GM18511 (cell line): ENCODE data around the gene PRR33.
"Not testable (repeated sequence)": the region's sequence is repeated elsewhere in the genome, so short reads cannot be mapped to it uniquely, and the experiment has no call there.

ENCODE experiments used
- ATAC-seq: cut with Tn5 transposase; IDR thresholded peaks from one replicate; pipeline ENCODE4 v1.9.1; 2021; ENCODE audit warnings: mild to moderate bottlenecking, moderate library complexity; ENCODE audit not compliant: unreplicated experiment

PRR33 gene

DNA sequence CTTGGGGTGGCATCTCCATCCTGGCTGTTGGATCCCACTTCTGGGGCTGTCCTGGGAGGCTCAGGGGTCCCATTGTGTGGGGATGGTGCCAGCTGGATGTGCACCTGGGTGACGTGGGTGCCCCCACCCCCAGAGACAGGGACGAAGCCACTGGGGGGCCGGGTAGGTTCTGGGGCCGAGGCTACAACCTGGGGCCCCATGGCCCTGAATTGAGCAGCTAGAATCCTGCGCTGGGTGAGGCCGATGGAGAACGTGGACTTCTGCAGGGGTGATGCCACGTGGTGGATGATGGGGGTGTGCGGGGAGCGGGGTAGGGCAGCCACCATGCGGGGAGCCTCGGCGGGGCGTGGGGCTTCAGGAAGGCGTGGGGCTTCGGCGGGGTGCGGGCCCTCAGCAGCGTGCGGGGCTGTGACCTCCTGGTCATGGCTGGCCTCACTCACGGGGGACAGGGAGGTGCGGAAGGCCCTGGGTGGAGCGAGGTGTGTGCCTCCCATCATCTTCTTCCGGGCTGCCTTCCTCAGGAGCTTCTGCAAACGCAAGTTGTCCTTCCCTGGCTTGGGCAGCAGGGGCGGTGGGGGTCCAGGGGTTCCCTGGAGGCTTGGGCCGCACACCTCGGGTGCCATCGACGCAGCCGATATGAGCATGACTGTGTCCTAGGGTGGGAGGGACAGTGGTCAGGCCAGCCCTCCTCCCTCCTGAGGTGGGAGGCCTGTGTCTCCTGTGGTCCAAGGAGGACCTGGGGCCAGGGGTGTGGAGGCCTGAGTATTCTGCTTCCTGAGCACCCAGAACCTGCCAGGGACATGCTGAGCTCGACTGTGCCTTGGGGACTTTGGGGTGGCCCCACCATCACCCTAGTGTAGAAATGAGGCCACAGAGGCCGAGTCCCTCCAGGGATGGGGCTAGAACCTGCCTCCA is 1.5 kb downstream of the PRR33 start:
- no peak for ATAC-seq

DNA sequence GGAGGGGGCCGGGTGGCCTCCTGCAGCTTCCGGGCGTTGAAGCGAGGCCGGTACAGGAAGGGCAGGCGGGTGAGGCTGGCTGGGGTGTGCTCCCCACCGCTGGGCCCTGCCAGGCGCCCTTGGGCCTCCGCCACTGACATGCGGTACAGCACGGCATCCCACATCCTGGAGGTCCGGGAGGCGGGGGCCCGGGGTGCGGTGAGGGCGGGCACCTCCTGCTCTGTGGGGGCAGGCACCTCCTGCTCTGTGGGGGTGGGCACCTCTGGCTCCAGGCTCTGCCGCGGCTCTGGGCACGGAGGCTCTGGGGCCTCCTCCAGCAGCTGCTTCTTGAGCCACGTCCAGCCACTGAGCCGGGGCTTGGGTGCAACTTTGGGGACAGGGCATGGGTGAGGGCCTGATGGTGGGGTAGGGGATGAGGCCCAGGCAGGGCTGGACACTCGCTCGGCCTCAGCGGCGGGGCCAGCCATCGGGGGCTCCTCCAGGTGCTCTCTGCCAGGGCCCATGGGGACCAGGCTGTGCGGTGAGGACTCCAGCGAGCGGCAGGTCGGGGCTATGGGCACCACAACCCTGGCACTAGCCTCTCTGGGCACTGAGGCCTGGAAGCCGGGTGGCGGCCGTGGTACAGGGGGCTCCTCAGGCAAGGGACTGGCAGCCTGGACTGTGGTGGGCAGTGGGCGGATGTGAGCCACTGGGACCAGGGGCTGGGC is 2.3 kb downstream of the PRR33 start:
- no peak for ATAC-seq

DNA sequence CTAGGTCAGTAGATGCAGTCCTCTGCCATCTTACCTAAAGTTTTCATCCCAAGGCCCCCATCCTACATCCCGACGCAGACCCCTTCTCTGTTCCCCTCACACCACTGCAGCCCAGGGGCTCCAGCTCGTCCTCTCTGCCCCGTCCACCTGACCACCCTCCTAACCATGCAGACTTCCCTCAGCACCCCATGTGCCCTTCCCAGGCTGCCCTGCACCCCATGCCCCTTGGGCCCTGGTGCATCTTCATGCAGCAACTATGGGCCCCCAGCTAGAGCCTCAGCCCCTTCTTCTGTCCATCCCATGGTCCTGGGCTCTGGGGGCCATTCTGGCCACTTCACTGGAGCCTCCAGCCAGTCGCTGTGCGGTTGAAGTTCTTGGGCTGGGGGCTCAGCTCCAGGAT is 2.9 kb downstream of the PRR33 start:
- ATAC-seq: no peak

DNA sequence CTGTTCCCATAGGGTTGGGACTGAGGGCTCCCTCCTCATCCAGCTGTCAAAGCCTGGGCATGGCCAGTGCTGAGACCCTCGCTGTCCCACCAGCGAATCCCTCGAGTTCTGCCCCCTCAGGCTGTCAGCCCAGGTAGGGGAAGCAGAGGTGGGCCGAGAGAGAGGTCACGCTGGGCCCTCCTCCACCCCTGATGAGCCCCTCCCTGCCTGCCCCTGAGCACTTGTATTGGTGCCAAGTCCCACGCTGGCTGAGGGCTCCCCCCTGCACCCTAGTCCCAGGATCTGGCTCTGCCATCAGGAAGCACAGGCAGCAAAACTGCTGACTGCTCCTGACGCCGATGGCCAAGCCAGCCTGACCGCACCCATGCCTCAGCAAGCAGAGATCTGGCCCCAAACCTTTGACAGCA is 3.3 kb downstream of the PRR33 start:
- ATAC-seq: no peak

DNA sequence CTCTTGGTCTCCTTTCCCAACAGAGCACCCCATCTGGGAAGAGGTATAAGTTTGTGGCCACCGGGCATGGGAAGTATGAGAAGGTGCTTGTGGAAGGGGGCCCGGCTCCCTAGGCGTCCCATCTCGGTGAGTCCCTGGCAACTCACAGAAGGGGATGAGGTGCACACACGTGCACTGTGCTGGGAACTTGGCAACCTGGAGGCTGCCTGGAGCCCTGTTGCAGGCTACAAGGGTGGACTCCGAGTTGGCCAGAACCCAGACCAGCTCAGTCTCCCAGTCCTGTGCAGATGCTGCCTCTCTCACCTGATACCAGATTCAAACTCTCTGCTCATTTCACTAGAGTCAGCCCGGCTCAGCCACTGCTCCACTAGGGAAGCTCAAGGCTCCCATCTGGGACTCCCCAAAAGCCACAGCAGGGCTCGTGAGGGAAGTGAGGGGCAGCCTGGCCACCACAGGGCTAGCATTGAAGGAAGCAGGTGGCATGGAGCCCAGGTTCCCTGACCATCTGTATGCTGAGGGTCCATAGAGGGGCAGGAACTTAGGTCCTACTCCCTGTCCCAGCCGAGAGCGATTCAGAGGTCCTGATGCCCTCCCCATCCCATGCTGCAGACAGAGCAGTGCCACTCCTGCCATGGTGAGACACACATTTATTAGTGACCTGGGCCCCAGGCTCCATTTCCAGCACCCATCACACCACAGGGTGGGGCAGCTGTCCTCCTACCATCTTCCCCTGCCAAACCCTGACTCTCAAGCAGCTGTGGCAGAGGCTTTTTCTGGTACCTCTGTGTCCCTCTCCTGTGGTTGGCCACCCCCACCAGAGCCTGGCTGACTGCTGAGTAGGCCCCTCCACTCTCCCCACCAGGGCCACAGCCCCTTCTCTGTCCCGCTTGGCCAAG is 4.0 kb downstream of the PRR33 start:
- ATAC-seq: no peak

DNA sequence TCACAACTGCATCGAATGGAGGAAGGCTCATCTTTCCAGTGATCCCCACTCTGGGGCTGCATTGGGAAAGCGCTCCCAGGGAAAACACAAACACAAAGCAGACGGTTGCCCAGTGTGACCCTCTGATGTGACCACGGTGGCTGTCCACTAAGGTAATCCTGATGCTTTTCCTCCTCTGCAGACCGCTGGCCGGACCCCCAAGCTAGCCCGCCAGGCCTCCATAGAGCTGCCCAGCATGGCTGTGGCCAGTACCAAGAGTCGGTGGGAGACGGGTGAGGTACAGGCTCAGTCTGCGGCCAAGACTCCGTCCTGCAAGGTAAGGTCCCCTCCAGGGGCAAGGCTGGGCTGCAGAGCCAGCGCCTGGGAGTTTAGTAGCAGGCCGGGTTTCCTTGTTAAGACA is 5.1 kb downstream of the PRR33 start:
- not testable (repeated sequence) for ATAC-seq

DNA sequence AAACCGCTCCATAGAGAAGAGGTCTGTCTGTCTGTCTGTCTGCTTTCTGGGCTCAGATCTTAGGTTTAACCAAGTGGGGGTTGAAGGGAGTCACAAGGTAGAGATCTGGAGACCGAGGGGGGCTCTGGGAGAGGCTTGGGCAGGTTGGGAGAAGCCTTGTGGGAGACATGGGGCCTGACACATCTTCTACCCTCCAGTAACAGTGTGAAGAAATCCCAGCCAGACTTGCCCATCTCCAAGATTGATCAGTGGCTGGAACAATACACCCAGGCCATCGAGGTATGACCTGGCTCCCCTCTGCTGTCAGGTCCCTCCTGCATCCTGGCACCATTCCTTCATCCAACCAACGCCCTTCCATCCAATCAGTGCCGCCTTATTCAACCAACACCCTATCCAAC is 7.4 kb downstream of the PRR33 start:
- ATAC-seq: no peak

DNA sequence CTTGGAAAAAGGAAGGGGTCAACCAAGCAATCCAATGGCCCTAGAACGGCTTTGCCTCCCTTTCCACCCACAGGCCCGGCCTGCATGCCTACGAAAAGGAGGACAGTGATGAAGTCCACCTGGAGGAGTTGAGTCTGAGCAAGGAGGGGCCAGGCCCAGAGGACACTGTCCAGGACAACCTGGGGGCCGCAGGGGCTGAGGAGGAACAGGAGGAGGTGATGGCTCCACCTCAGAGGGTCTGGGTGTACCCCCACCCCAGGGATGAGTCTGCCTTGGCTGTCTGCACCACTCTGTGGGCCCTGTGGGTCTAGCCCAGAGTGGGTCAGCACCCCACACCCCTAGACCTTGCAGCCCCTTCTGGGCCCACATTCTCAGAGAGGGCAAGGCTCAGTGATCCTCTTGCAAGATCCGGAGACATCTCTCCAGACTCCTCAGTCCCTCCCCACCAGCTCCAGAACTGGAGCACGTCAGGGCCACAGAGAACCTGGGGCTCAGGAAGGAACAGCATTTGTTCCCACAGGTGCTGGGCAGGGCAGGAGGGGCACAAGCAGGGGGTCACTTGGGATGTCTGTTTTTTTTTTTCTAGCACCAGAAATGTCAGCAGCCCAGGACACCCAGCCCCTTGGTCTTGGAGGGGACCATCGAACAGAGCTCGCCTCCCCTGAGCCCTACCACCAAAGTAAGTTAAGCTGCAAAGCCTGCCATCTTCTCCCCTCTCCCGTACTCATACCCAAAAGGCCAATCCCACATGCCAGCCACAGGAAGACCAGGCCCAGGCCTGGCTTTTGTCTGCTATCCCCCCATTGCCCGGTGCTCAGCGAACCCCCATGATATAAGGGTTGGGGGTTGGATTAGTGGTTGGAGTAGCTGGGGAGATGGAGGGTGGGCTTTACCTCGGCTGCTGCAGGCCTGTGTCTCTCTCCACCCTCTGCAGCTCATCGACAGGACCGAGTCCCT is 8.1 kb downstream of the PRR33 start:
- ATAC-seq: no peak

DNA sequence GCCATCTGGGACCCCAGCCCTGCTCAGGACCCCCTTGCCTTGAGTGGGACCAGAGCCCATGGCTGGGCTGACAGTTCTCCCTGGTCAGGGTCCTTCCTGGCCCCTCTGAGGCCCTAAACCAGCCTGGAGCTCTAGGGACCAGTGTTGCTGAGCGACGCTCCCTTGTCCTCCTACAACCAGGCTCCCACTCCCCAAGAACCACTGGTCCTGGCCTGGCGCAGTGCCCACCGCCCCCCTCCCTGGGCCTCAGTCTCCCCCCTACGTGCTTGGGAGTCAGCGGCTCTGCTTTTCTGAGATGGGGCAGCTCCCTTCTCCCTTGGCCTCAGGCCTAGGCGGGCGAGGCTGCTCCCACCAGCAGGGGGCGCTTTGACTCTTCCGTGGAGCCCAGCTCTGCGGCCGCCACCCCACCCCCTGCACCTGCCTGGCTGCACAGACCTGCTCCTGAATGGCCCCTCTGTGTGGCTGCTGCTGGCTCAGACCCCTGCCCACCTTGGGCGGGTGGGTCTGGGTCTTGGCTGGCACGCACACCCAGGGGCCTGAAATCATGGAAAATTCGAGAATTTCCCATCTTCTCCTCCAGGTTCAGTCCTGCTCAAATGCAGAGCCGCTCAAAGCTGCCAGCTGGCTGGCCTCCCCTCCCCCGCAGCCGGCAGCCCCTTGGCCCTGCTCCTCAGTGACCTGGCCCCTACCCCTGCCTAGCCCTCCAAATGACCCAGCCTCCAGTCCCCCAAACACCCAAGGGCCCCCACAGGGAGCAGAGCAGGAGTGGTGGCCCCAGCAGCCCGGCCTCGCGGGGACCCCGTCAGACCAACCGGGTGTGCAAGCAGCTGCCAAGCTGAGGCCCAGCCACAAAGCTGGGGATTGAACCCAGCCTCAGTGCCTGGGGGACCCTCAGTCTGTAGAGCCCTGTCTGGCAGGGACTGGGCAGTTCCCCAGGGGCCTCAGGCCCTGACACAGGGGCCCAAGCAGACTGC is 9.1 kb downstream of the PRR33 start:
- no peak for ATAC-seq

DNA sequence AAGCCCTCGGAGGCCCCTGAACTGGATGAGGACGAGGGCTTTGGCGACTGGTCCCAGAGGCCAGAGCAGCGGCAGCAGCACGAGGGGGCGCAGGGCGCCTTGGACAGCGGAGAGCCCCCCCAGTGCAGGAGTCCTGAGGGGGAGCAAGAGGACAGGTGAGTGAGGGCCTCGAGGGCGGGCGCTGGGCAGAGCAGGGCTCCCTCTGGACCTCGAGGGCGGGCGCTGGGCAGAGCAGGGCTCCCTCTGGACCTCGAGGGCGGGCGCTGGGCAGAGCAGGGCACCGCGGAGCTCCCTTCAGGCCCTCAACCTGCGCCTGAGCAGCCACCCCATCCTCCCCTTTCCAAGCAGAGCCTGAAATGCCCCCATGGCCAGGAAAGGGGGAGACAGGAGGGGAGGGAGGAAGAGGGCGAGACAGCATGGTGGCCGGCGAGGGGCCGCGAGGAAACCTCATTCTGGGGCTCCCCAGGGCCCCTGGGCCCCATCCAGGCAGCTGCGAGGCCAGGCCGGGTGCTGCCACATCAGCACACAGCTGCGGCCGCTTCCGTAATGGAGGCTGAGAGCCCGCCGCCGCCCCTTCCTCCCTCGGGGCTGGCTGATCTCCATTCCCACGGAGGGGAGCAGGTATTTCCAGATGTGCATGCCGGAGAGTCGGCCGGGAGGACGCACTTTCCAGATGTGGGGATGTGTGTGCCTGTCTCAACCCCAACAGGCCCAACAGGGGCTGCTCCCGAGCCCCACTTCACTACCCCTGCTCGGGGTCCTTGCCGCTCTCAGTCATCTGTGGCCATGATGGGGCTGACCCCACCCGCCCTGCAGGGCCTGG is 10.0 kb downstream of the PRR33 start:
- no peak for ATAC-seq

DNA sequence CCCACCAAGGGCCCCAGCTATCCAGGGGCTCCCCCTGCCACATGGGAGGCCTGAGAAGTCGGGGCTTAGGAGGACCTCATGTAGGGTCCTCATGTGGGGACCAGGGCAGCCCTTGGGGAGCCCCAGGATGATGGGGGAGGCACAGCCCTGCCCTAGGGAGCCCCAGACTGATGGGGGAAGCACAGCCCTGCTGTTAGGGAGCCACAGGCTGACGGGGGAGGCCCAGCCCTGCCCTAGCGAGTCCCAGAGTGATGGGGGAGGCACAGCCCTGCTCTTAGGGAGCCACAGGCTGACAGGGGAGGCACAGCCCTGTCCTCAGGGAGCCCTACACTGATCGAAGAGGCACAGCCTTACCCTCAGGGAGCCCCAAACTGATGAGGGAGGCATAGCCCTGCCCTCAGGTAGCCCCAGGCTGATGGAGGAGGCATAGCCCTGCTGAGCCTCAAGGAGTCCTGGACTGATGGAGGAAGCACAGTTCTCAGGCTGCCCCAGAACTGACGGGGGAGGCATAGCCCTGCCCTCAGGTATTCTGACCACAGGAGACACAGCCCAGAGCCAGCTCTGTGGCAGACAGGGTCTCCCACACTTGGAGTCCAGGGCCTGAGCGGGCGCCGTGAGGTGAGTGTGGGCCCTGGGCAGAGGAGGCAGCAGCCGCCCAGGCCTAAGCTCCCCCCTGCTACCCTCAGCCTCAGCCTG is 10.8 kb downstream of the PRR33 start:
- no peak for ATAC-seq

DNA sequence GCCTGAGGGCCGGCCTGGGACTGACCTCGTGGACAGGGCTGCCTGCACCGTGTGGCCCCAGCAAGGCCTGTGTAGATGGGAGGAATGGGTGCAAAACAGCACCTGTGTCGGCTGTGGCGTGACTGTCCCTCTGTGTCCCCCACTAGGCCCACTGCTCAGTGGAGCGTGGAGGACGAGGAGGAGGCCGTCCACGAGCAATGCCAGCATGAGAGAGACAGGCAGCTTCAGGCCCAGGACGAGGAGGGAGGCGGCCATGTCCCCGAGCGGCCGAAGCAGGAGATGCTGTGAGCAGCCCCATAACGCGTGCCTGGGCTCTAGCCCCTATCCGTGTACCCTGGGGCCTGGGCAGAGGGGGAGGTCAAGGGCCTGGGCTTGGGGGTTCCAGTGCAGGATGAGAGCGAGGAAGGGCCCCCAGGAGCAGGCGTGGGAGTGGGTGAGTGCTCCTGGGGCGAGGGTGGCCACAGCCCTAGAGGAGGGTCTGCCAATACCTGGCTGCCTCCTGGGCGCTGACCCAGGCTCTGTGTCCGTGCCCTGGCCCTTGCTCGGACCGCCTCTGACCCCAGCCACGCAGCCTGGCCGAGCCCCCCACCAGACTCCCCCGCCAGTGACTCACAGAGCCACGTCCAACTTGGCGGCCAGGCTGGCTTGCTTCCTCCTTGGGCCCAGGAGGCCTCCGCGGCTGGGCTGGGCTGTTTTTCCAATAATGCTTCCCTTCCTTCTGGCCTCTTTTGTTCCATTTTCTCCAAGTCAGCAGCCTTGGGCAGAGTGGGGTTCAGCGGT is 11.6 kb downstream of the PRR33 start:
- no peak for ATAC-seq

DNA sequence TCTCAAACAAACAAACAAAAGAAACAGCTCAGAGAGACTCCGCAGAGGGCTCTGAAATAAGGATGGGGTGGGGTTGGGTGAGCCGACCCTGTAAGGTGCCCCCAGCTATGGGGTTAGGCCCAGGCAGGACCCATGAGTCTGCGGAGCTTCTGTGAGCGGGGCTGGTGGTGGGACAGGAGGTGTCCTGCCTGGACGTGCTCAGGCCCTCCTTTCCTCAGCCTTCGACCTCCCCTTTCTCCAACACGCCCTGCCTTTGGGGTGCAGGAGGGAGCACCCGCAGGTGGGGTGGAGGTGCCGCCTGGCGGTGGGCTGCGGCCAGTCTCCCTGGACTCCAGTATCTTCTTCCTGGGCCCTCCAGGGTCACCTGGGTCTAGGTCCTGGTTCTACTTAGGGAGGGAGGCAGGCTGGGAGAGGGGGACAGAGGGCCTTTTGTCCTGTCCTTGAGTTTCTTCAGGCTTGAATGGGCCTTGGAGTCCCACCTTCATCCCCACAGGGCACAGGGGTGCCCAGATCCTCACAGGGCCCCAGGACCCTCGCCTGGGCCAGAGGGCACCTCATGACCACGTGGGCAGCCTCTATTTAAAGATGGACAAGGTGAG is 12.3 kb downstream of the PRR33 start:
- ATAC-seq: no peak

DNA sequence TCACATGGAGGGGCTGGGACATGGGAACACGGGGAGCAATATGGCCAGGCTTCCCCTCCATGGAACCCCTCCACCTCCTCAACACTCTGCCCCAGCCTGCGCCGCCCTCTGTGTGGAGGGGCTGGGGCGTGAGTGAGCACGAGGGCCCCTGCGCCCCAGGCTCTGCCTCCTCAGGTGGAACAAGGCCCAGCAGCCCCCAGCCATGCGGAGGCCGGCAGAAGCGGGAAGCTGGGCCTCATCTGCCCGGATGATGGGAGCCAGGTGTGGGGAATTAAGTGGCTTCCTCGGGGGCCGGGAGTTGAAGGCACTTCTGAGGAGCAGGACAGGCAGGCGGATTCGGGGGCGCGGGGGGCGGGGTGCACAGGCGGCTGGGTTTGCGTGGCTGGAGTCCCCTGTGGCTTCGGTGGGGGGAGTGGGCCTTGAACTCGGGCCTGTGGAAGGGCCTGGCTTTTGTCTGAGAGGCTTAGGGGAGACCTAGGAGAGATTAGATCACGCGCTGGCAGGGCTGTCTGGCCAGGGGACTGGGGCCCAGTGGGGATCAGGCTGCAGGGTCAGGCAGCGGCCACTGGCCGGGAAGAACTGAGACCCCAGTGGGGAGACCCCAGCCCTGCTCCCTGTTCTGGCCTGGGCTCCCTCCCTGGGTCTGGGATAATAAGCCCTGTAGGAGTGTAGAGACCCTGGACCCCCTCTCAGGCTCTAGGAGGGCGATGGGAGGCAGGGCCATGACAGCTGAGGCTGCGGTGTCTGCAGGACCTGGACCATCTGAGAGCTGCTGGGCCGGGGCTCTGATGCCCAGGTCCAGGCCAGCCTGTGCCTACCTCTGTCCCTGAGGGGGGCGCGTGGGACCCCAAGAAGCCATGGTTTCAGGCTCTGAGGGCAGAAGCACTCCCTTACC is 13.3 kb downstream of the PRR33 start:
- ATAC-seq: no peak
